HCT116 (cell line): Measurements from ENCODE around the gene AKT3. TPM values are rescaled to one million over a fixed set of nuclear protein-coding genes. Genes with fewer than 3 reads are reported as not detected.

Experiments
- ATAC-seq: fragments of 200-7000 bp; cut with Tn5 transposase; 2 replicates; pipeline ENCODE4 v1.9.1; 2020; ENCODE audit warnings: mild to moderate bottlenecking, moderate library complexity
- BruUV-seq: library from RNA; stranded (reverse); fragments of 400-500 nt; replicated peaks from 2 replicates; lab custom pipeline; 2021; lab: Mats Ljungman, UMichigan
- CTCF ChIA-PET: fragments of 300-600 bp; sonication (Branson Sonifier 250); formaldehyde crosslinking; loops from one replicate; lab custom pipeline; 2021; ENCODE audit warnings: antibody characterized with exemption; lab: Charles Lee
- POLR2A ChIA-PET: fragments of 300-600, 350-600 bp; sonication (Branson Sonifier 250); formaldehyde crosslinking; loops from one replicate; lab custom pipeline; 2021; ENCODE audit warnings: antibody characterized with exemption; lab: Charles Lee
- RAD21 ChIA-PET, 2 experiments: fragments of 300-600 bp; sonication (Branson Sonifier 250); formaldehyde crosslinking; loops; one replicate each; lab custom pipeline; 2023; ENCODE audit warnings: low total read pairs in 2 of 2; ENCODE audit not compliant: uncharacterized antibody in 2 of 2, unreplicated experiment in 2 of 2, low non-redundant PET in 1 of 2; lab: Charles Lee
- DNase-seq: peaks from one replicate; pipeline ENCODE4 v3.0.0-alpha.2; 2010; ENCODE audit warnings: low read depth, low spot score
- H2AFZ ChIP-seq: fragments of 200-600 bp; shearing (Covaris generic), sonication (generic); 2 replicates; pipeline ENCODE4 v1.6.1; 2017; ENCODE audit warnings: low read depth, mixed run types, mixed read lengths, antibody characterized with exemption, low read length; ENCODE audit not compliant: poor library complexity, severe bottlenecking
- H3K27ac ChIP-seq: 2 replicates; pipeline ENCODE4 v1.5.1; 2012; ENCODE audit warnings: low read depth, low read length
- H3K27me3 ChIP-seq: fragments of 200-600 bp; sonication (generic); 2 replicates; pipeline ENCODE4 v1.6.1; 2016; ENCODE audit warnings: mixed run types, low read length, mixed read lengths; ENCODE audit not compliant: insufficient read depth
- H3K36me3 ChIP-seq, 2 experiments: fragments of 200-500 bp in 1 of 2; fragments of 200-600 bp in 1 of 2; sonication (Bioruptor generic) in 1 of 2; sonication (generic) in 1 of 2; 2 replicates each; pipeline versions ENCODE4 v1.5.1 to v1.6.1; 2014 to 2016; ENCODE audit warnings: low read length in 2 of 2, inconsistent platforms in 1 of 2, mixed read lengths in 1 of 2, mixed run types in 1 of 2; ENCODE audit not compliant: insufficient read depth in 2 of 2, control insufficient read depth in 1 of 2
- H3K4me1 ChIP-seq, 2 experiments: fragments of 200-600 bp in 1 of 2; sonication (generic) in 1 of 2; 2 replicates each; pipeline versions ENCODE4 v1.5.1 to v1.6.1; 2012 to 2017; ENCODE audit warnings: low read length in 2 of 2, inconsistent platforms in 1 of 2, mild to moderate bottlenecking in 1 of 2, mixed read lengths in 1 of 2, mixed run types in 1 of 2, moderate library complexity in 1 of 2; ENCODE audit not compliant: insufficient read depth in 2 of 2, control insufficient read depth in 1 of 2
- H3K4me2 ChIP-seq: fragments of 200-600 bp; sonication (generic); 2 replicates; pipeline ENCODE4 v1.6.1; 2017; ENCODE audit warnings: mixed run types, low read length, mixed read lengths
- H3K4me3 ChIP-seq, 2 experiments: fragments of 200-600 bp in 1 of 2; sonication (generic) in 1 of 2; replicated peaks in 1 of 2; 2 replicates each; pipeline ENCODE4 v1.5.1; 2011 to 2016; ENCODE audit warnings: low read length in 2 of 2, control low read depth in 1 of 2, low read depth in 1 of 2, mild to moderate bottlenecking in 1 of 2, mixed read lengths in 1 of 2, mixed run types in 1 of 2
- H3K79me2 ChIP-seq: fragments of 200-600 bp; sonication (generic); 2 replicates; pipeline ENCODE4 v1.6.1; 2017; ENCODE audit warnings: mild to moderate bottlenecking, mixed run types, low read length, moderate library complexity, mixed read lengths; ENCODE audit not compliant: insufficient read depth
- H3K9ac ChIP-seq: fragments of 200-600 bp; sonication (generic); 2 replicates; pipeline ENCODE4 v1.6.1; 2016; ENCODE audit warnings: low read length, mixed read lengths
- H3K9me2 ChIP-seq: fragments of 200-600 bp; sonication (generic), shearing (Covaris generic); 2 replicates; pipeline ENCODE4 v1.6.1; 2017; ENCODE audit warnings: mixed run types, mild to moderate bottlenecking, moderate library complexity; ENCODE audit not compliant: insufficient read depth
- H3K9me3 ChIP-seq, 2 experiments: fragments of 200-500 bp in 1 of 2; fragments of 200-600 bp in 1 of 2; sonication (Bioruptor generic) in 1 of 2; sonication (generic) in 1 of 2; 2 replicates each; pipeline ENCODE4 v1.6.1; 2014 to 2017; ENCODE audit warnings: low read length in 2 of 2, mixed read lengths in 2 of 2, inconsistent platforms in 1 of 2, low read depth in 1 of 2, mild to moderate bottlenecking in 1 of 2, mixed run types in 1 of 2, moderate library complexity in 1 of 2; ENCODE audit not compliant: control insufficient read depth in 1 of 2, insufficient read depth in 1 of 2
- H4K20me1 ChIP-seq: fragments of 200-600 bp; sonication (generic), shearing (Covaris generic); 2 replicates; pipeline ENCODE4 v1.6.1; 2017; ENCODE audit warnings: mixed run types, mild to moderate bottlenecking, moderate library complexity; ENCODE audit not compliant: insufficient read depth
- ATF3 ChIP-seq: IDR thresholded peaks from 2 replicates; pipeline ENCODE4 v1.6.1; 2012
- CBX3 ChIP-seq: IDR thresholded peaks from 2 replicates; pipeline ENCODE4 v1.6.1; 2012; ENCODE audit warnings: low read depth
- EGR1 ChIP-seq: IDR thresholded peaks from 2 replicates; pipeline ENCODE4 v1.6.1; 2012; ENCODE audit warnings: low read depth
- ELF1 ChIP-seq: IDR thresholded peaks from 2 replicates; pipeline ENCODE4 v1.6.1; 2012; ENCODE audit warnings: low read depth, borderline replicate concordance
- EZH2 ChIP-seq: fragments of 200-600 bp; sonication (generic); IDR thresholded peaks from 2 replicates; pipeline ENCODE4 v1.6.1; 2017; ENCODE audit warnings: antibody characterized with exemption, mixed run types
- EZH2phosphoT487 ChIP-seq: fragments of 200-600 bp; IDR thresholded peaks from 2 replicates; pipeline ENCODE4 v1.6.1; 2018; ENCODE audit warnings: antibody characterized with exemption, borderline replicate concordance
- FOSL1 ChIP-seq: IDR thresholded peaks from 2 replicates; pipeline ENCODE4 v1.6.1; 2012; ENCODE audit warnings: low read depth
- JUND ChIP-seq: IDR thresholded peaks from 2 replicates; pipeline ENCODE4 v1.6.1; 2012
- POLR2A ChIP-seq: IDR thresholded peaks from 2 replicates; pipeline ENCODE4 v1.7.0; 2011; ENCODE audit warnings: borderline replicate concordance; ENCODE audit not compliant: insufficient read depth, insufficient read length; ENCODE audit errors: extremely low read depth
- POLR2AphosphoS5 ChIP-seq: IDR thresholded peaks from 2 replicates; pipeline ENCODE4 v1.6.1; 2011; ENCODE audit warnings: mild to moderate bottlenecking, low read depth, low read length, moderate library complexity
- RAD21 ChIP-seq: IDR thresholded peaks from 2 replicates; pipeline ENCODE4 v1.6.1; 2012; ENCODE audit warnings: low read depth, mild to moderate bottlenecking
- SIN3A ChIP-seq: IDR thresholded peaks from 2 replicates; pipeline ENCODE4 v1.6.1; 2012; ENCODE audit warnings: low read depth
- SP1 ChIP-seq: IDR thresholded peaks from 2 replicates; pipeline ENCODE4 v1.6.1; 2012; ENCODE audit warnings: low read depth
- SRF ChIP-seq: IDR thresholded peaks from 2 replicates; pipeline ENCODE4 v1.6.1; 2012; ENCODE audit warnings: low read depth
- TCF7L2 ChIP-seq: IDR thresholded peaks from 2 replicates; pipeline ENCODE4 v1.7.0; 2011; ENCODE audit warnings: borderline replicate concordance, inconsistent platforms; ENCODE audit not compliant: insufficient read depth, insufficient read length; ENCODE audit errors: extremely low read depth
- ZNF274 ChIP-seq: fragments of 200-500 bp; sonication (Bioruptor generic); IDR thresholded peaks from 2 replicates; pipeline ENCODE4 v1.6.1; 2014; ENCODE audit warnings: mild to moderate bottlenecking, low read depth, low read length, inconsistent platforms
- intact Hi-C: fragments of 100-400 bp; cut with micrococcal nuclease; formaldehyde crosslinking; loops from 2 replicates; pipeline ENCODE4 v1.10.0; 2022
- total RNA-seq: library from RNA; stranded (reverse); gene quantifications from one replicate; pipeline ENCODE4 v1.2.1, GENCODE V29; 2021; ENCODE audit not compliant: unreplicated experiment
- TF ChIP-seq, protein P1 (sequence below): IDR thresholded peaks from 2 replicates; pipeline ENCODE4 v1.6.1; 2012
- TF ChIP-seq, protein P2 (sequence below): IDR thresholded peaks from 2 replicates; pipeline ENCODE4 v1.6.1; 2011; ENCODE audit warnings: mild to moderate bottlenecking, low read length, moderate library complexity; ENCODE audit not compliant: insufficient replicate concordance; ENCODE audit errors: extremely low read depth

Gene AKT3
- total RNA-seq, 1 experiment from 2014 or later: 0.49 TPM

DNA sequence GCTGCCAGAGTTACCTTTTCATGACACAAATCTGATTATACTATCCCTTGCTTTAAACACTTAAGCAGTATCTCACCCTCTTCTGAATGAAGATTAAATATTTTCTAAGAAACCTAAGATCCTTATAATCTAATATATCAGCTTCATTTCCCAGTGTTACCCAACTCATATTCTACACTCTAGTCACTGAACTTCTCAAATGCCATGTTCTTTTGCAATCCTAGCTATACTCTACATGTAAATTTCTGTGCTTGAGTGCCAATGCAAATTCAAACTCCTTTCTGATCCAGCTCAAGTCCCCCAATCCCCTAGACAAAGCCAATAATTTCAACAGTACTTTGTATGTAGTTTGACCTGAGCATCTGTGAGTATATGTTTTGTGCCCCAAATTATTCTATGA, 300.3 kb downstream of the AKT3 start:
- H3K9me2 ChIP-seq: no peaks in the 10 kb centered on the region; the same call in 1 of the 2 replicates
- no peak overlapping the region for H2AFZ ChIP-seq
- intact Hi-C loops: no loop called here
- ChIA-PET RAD21 (no interaction called here), POLR2A (no interaction called here), CTCF (no interaction called here)
- H3K4me1 ChIP-seq: peaks cover 0 to 10% of the 10 kb centered on the region in 2 experiments; a peak in 2 of 4 replicates
- no TSS peak for BruUV-seq
- H3K27me3 ChIP-seq: no peaks in the 10 kb centered on the region
- no peaks in the 10 kb centered on the region for H3K79me2 ChIP-seq
- H3K9me3 ChIP-seq: no peaks in the 10 kb centered on the region
- no peak overlapping the region for H3K27ac ChIP-seq
- ATAC-seq: no peak
- DNase-seq: no peak
- H3K9ac ChIP-seq: no peak overlapping the region
- H3K4me3 ChIP-seq: no peak overlapping the region
- no peaks in the 10 kb centered on the region for H4K20me1 ChIP-seq
- H3K36me3 ChIP-seq: no peaks in the 10 kb centered on the region
- no peak for TF ChIP-seq JUND
- H3K4me2 ChIP-seq: no peak overlapping the region

DNA sequence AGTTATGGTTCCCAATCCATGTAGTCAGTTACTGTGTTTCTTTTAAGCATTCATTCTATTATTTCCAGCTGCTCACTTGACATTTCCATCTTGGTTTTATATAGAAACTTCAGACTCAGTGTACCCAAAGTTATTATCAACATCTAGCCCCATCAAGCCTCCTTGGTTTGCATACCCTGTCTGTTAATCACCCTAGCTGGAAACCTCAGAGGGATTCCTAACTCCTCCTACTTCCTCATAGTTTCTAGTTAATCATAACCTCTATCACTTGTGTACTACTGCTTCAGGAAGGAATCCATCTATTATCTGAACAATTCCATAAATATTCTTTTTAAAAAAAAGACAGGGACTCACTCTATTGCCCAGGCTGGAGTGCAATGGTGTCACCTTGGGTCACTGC, 300.9 kb downstream of the AKT3 start:
- Histone ChIP-seq H3K4me3 (no peak overlapping the region), H3K27ac (no peak overlapping the region), H3K36me3 (no peaks in the 10 kb centered on the region), H4K20me1 (no peaks in the 10 kb centered on the region), H3K9me2 (no peaks in the 10 kb centered on the region; the same call in 1 of the 2 replicates), H3K27me3 (no peaks in the 10 kb centered on the region), H2AFZ (no peak overlapping the region), H3K79me2 (no peaks in the 10 kb centered on the region), H3K9ac (no peak overlapping the region), H3K4me2 (peak overlapping the region; percentile 2; the same call in 1 of the 2 replicates), H3K4me1 (peaks cover 0 to 10% of the 10 kb centered on the region in 2 experiments; a peak in 2 of 4 replicates), H3K9me3 (no peaks in the 10 kb centered on the region)
- ChIA-PET CTCF (no interaction called here), RAD21 (no interaction called here), POLR2A (no interaction called here)
- ATAC-seq (peak; percentile 47; the same call in 1 of the 2 replicates), DNase-seq (no peak)
- BruUV-seq: no TSS peak
- intact Hi-C loops: no loop called here
- TF ChIP-seq, protein P1, sequence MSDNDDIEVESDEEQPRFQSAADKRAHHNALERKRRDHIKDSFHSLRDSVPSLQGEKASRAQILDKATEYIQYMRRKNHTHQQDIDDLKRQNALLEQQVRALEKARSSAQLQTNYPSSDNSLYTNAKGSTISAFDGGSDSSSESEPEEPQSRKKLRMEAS: no peak
- TF ChIP-seq EZH2phosphoT487: no peak
- TF ChIP-seq SIN3A: no peak
- TF ChIP-seq TCF7L2: no peak
- TF ChIP-seq FOSL1: no peak
- TF ChIP-seq POLR2A: no peak
- TF ChIP-seq CBX3: no peak
- TF ChIP-seq EGR1: no peak
- TF ChIP-seq, protein P2, sequence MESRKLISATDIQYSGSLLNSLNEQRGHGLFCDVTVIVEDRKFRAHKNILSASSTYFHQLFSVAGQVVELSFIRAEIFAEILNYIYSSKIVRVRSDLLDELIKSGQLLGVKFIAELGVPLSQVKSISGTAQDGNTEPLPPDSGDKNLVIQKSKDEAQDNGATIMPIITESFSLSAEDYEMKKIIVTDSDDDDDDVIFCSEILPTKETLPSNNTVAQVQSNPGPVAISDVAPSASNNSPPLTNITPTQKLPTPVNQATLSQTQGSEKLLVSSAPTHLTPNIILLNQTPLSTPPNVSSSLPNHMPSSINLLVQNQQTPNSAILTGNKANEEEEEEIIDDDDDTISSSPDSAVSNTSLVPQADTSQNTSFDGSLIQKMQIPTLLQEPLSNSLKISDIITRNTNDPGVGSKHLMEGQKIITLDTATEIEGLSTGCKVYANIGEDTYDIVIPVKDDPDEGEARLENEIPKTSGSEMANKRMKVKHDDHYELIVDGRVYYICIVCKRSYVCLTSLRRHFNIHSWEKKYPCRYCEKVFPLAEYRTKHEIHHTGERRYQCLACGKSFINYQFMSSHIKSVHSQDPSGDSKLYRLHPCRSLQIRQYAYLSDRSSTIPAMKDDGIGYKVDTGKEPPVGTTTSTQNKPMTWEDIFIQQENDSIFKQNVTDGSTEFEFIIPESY: no peak
- no peak for TF ChIP-seq RAD21
- TF ChIP-seq SRF: no peak
- no peak for TF ChIP-seq JUND
- no peak for TF ChIP-seq ELF1
- TF ChIP-seq SP1: no peak
- no peak for TF ChIP-seq ZNF274
- TF ChIP-seq ATF3: no peak
- TF ChIP-seq EZH2: no peak
- no peak for TF ChIP-seq POLR2AphosphoS5
